ENCODE measurements around the gene CSF1R.

The CSF1R gene

DNA sequence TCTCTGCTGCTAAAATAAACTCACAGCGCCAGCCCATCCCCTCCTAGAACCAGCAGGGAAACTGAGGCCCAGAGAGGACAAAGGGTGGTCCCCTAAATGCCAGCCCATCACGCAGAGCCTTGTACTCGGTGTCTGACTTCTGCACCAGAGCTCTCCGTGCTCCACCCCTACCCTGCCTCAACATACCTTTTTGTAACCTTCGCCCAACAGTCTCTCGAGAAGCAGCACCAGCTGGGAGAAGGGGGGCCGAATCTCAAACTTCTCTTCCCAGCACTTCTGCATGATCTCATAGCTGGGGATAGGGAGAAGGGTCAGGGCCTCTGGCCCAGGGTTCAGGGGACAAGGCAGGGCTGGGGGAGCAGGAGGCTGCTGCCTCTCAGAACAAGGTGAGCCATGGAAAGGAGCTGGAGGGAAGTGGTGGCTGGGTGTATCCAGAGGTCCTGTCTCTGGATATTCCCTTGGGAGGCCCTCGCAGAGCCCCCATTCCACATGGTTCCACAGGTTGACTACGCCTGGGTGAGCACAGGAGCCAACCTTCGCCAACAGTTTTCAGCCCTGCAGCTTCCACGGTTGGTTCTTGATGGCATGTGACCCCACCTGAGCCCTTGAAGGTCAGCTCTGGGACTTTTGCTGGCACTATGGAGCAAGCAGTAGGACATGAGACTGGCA, 32.3 kb upstream of the CSF1R start:
- Histone ChIP-seq H3K36me3 (ENCODE audit: control insufficient read depth, insufficient read depth, low read length) (peaks cover 7% of the 10 kb centered on the region), H3K4me1 (ENCODE audit: control insufficient read depth, insufficient read depth, low read length) (no peaks in the 10 kb centered on the region), H3K27me3 (ENCODE audit: control insufficient read depth, insufficient read depth, low read length) (no peaks in the 10 kb centered on the region), H3K27ac (ENCODE audit: low read depth, low read length) (no peak overlapping the region), H3K4me3 (ENCODE audit: low read length) (no peak overlapping the region), H3K9ac (ENCODE audit: low read length) (no peak overlapping the region)

DNA sequence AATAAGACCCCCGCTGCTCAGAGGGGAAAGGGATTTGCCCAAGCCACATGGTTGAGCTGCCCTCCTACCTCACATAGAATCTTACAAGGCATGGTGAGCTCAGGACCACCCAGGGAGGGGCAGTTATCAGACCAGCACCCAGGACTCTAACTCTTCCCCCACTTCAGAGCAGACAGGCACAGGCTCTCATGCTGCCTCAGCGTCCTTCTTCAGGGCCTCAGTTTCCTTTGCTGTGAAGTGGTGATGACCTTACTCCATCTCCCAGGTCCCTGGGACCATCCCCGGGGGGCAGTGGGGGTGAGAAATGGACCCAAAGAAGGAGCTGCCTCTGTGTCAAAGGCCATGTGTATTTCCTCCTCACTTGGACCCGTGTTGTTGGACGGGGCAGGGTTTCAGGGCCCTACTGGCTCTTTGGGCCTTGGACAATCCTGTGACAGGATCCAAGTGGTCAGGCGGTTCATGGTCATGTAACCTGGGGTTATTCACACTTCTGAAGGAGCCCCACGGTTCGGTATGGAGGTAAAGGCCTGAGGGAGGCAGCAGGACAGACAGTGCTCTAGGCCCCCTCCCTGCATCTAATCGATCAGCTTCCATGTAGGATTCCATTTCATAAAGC, 31.7 kb upstream of the CSF1R start:
- peaks cover 7% of the 10 kb centered on the region for H3K36me3 ChIP-seq (ENCODE audit: control insufficient read depth, insufficient read depth, low read length)
- no peak overlapping the region for H3K9ac ChIP-seq (ENCODE audit: low read length)
- H3K4me3 ChIP-seq (ENCODE audit: low read length) = no peak overlapping the region
- no peaks in the 10 kb centered on the region for H3K27me3 ChIP-seq (ENCODE audit: control insufficient read depth, insufficient read depth, low read length)
- H3K27ac ChIP-seq (ENCODE audit: low read depth, low read length) = no peak overlapping the region
- no peaks in the 10 kb centered on the region for H3K4me1 ChIP-seq (ENCODE audit: control insufficient read depth, insufficient read depth, low read length)

DNA sequence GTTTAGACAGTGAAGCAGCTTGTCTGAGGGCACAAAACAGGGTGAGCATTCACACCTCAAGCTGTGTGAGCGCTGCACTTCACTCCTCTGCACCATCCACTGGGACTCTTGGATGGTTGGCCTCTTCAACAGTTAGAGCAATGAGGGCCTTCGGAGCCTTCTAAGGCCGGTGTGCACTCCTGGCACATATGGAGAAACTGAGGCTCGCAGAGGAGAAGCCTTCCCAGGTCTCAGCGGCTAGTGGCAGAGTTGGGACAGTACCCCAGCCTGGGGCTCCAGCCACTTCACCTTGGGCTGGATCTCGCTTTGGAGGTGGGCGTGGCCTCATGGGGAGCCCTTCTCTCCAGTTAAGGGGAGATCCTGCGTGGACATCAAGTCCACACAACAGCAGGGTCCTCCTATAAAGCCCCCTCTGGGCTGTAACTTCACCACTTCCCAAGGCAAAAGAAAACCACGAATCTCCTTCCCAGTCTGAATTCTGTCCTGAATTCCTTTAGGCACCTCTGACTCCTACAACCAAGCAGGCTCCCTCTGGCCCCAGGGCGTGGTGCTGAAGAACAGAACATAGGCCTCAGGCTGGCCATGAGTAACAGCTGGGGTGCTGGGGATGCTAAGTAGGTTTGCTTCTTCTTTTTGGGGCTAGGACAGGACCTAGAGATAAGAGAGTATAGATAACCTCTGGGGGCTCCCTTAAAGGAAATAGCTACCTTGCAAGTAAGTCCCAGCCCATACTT, 30.5 kb upstream of the CSF1R start:
- Histone ChIP-seq H3K27ac (ENCODE audit: low read depth, low read length) (no peak overlapping the region), H3K4me1 (ENCODE audit: control insufficient read depth, insufficient read depth, low read length) (no peaks in the 10 kb centered on the region), H3K9ac (ENCODE audit: low read length) (no peak overlapping the region), H3K27me3 (ENCODE audit: control insufficient read depth, insufficient read depth, low read length) (no peaks in the 10 kb centered on the region), H3K4me3 (ENCODE audit: low read length) (no peak overlapping the region), H3K36me3 (ENCODE audit: control insufficient read depth, insufficient read depth, low read length) (peaks cover 7% of the 10 kb centered on the region)

DNA sequence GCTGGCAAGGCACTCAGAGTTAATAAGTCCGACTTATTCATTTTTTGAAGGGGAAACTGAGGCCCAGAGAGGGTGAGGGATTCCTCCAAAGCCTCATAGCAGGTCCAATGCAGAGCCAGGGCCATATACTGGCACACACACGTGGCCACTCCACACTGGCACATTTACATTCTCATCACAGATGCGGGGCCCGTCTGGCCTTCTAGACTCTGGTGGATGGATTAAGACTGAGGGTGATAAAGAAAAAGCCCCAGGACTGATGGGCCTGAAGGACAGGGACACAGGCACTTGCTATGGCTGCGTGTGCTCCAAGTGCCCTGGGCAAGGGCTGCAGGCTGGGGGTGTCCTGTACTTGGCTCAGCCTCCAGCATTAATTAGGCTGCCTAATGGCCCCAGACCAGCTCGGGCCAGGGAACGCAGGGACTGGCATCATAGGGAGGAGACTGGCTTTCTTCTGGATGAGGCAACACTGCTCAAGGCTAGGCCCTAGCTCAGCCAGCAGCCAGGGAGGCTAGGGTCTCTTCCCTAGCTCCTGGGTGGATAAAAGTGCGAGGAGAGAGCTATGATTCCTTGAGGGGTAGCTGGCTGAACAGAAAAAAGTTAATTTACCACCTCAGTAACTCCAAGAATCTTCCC, 28.5 kb upstream of the CSF1R start:
- no peak overlapping the region for H3K27ac ChIP-seq (ENCODE audit: low read depth, low read length)
- no peaks in the 10 kb centered on the region for H3K4me1 ChIP-seq (ENCODE audit: control insufficient read depth, insufficient read depth, low read length)
- no peaks in the 10 kb centered on the region for H3K27me3 ChIP-seq (ENCODE audit: control insufficient read depth, insufficient read depth, low read length)
- H3K9ac ChIP-seq (ENCODE audit: low read length) = no peak overlapping the region
- H3K4me3 ChIP-seq (ENCODE audit: low read length) = no peak overlapping the region
- H3K36me3 ChIP-seq (ENCODE audit: control insufficient read depth, insufficient read depth, low read length) = peaks cover 5% of the 10 kb centered on the region

DNA sequence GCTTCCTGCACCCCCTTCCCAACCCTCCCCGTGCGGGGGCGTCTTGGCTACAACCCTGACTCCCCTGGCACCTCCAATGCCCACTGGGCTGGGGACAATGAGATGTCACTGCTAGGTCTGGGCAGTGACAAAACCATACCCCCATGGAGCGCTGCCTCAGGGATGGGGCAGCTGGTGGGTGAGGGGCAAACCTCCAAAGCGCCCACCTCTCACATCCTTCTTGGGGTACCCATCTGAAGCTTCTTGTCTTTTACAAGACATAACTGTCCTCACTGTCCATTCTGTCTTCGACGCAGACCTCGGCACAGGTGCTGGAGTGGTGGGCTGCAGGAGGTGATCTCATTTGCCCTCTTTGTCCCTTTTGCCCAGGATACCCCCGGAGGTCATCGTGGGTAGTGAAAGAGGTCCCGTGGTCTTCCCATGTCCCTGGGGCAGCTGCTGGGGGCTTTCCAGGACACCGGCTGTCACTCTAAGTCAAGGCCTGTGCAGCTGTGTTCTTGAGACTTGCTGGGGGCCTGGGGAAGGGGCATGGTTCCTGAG, 27.8 kb upstream of the CSF1R start:
- Histone ChIP-seq H3K4me1 (ENCODE audit: control insufficient read depth, insufficient read depth, low read length) (no peaks in the 10 kb centered on the region), H3K27me3 (ENCODE audit: control insufficient read depth, insufficient read depth, low read length) (no peaks in the 10 kb centered on the region), H3K27ac (ENCODE audit: low read depth, low read length) (no peak overlapping the region), H3K9ac (ENCODE audit: low read length) (no peak overlapping the region), H3K4me3 (ENCODE audit: low read length) (no peak overlapping the region), H3K36me3 (ENCODE audit: control insufficient read depth, insufficient read depth, low read length) (peaks cover 2% of the 10 kb centered on the region)

DNA sequence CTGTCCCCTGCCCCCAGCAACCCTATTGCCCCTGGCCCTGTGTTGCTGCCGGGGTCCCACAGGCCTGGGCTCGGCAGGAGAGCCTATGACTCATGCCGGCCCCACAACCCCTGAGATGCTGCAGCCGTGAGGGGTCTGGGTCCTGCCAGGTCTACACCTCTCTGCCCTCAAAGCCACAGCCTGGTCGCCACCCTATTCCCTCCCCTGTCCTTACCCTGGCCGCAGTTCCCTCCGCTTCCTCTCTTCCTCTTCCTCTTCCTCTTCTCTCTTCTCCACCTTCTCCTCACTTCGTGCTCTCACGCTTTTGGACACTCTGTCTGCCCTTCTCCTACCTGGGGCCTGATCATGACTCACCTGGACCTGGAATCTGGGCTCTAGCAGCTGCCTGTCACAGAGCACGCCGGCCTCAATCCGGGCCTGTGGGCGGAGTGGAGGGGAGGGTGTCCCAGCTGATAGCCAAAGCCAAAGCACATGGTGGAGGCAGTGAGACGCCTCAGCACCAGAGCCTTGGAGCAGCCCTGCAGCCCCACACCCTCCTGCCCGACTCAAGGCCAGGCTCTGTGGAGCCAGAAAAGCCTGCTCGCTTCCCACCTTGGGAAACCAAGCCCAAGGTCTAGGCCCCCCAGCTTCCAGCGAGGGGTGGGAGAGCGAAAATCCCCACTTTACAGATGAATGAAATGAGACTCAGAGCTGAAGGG, 26.8 kb upstream of the CSF1R start:
- Histone ChIP-seq H3K27me3 (ENCODE audit: control insufficient read depth, insufficient read depth, low read length) (no peaks in the 10 kb centered on the region), H3K4me1 (ENCODE audit: control insufficient read depth, insufficient read depth, low read length) (no peaks in the 10 kb centered on the region), H3K36me3 (ENCODE audit: control insufficient read depth, insufficient read depth, low read length) (peaks cover 2% of the 10 kb centered on the region), H3K9ac (ENCODE audit: low read length) (no peak overlapping the region), H3K4me3 (ENCODE audit: low read length) (no peak overlapping the region), H3K27ac (ENCODE audit: low read depth, low read length) (no peak overlapping the region)

DNA sequence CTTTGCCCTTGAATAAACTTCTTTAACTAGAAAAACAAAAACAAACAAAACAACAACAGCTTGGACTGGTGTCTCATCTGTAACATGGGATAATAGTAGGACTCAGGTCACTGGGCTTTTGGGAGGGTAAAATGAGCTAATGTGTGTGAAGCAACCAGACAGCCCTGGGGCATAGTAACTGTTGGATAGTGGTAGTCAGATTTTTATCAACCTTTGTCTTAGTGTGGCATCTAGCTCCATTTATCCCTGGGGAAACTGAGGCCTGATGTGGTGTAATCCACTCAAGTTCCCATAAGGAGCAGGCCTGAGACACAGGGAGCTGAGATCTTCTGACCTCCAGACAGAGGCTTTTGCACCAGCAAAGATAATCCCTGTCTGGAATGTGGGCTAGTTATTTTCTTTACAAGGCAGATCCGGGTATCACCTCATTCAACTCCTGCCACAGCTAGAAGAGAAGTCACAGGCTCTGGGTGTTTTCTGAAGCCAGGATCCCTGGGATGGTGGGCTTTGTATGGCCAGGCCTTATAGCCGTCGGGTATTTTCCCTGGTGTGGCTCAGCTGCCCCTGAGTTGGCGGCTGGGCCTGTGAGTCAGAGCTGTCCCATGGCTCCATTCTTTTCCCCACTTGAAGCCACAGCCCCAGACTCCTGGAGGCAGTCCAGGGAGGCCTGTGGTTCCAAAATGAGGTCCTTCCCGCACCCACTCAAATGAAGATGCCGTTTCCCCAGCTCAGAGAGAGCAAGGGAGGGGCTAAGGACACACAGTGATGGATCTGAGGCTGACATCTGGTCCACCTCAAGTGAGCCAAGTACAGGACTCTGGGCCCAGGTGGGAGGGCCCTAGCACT, 26.1 kb upstream of the CSF1R start:
- Histone ChIP-seq H3K4me1 (ENCODE audit: control insufficient read depth, insufficient read depth, low read length) (no peaks in the 10 kb centered on the region), H3K36me3 (ENCODE audit: control insufficient read depth, insufficient read depth, low read length) (peaks cover 2% of the 10 kb centered on the region), H3K4me3 (ENCODE audit: low read length) (no peak overlapping the region), H3K27ac (ENCODE audit: low read depth, low read length) (no peak overlapping the region), H3K27me3 (ENCODE audit: control insufficient read depth, insufficient read depth, low read length) (no peaks in the 10 kb centered on the region), H3K9ac (ENCODE audit: low read length) (no peak overlapping the region)

DNA sequence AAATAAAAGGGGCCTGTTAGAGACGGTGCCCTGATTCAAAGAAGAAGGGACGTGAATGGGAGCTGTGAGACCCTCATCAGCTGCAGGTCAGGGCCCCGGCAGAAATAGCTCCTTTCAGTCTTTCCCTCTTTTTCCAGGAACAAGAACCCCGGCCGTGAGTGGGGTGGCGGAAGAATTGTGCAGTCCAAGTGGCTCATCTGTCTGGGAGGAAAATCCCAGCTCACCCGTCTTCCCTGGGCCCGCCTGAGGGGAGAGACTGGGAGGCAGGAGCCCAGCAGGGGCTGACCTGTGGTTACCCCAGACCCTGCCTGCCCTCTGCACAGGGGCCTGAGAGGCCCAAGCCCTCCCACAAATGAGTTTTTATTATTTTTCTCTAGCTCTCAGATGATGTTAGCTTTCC, 24.8 kb upstream of the CSF1R start:
- Histone ChIP-seq H3K4me3 (ENCODE audit: low read length) (no peak overlapping the region), H3K9ac (ENCODE audit: low read length) (no peak overlapping the region), H3K27ac (ENCODE audit: low read depth, low read length) (no peak overlapping the region), H3K27me3 (ENCODE audit: control insufficient read depth, insufficient read depth, low read length) (no peaks in the 10 kb centered on the region), H3K36me3 (ENCODE audit: control insufficient read depth, insufficient read depth, low read length) (peaks cover 2% of the 10 kb centered on the region), H3K4me1 (ENCODE audit: control insufficient read depth, insufficient read depth, low read length) (no peaks in the 10 kb centered on the region)

DNA sequence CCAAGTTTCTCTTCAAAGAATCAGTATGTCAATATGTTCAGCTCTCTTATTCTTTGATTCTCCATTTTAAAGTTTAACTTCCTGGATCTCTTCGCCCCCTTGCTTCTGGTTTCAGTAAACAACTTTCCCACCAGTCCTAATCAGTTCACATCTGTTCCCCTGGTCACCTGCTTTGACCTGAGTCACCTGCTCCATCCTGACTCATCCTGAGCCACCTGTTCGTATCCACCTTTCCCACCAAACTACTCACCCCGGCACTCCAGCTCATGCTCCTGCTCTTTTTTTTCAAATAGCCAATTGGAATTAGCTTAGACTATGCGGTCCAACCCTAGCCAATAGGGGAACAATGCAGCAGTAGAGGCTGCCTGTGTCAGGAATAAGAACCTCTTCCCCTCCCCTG, 23.6 kb upstream of the CSF1R start:
- Histone ChIP-seq H3K4me1 (ENCODE audit: control insufficient read depth, insufficient read depth, low read length) (no peaks in the 10 kb centered on the region), H3K27me3 (ENCODE audit: control insufficient read depth, insufficient read depth, low read length) (no peaks in the 10 kb centered on the region), H3K36me3 (ENCODE audit: control insufficient read depth, insufficient read depth, low read length) (peaks cover under 1% of the 10 kb centered on the region), H3K4me3 (ENCODE audit: low read length) (no peak overlapping the region), H3K27ac (ENCODE audit: low read depth, low read length) (no peak overlapping the region), H3K9ac (ENCODE audit: low read length) (no peak overlapping the region)

DNA sequence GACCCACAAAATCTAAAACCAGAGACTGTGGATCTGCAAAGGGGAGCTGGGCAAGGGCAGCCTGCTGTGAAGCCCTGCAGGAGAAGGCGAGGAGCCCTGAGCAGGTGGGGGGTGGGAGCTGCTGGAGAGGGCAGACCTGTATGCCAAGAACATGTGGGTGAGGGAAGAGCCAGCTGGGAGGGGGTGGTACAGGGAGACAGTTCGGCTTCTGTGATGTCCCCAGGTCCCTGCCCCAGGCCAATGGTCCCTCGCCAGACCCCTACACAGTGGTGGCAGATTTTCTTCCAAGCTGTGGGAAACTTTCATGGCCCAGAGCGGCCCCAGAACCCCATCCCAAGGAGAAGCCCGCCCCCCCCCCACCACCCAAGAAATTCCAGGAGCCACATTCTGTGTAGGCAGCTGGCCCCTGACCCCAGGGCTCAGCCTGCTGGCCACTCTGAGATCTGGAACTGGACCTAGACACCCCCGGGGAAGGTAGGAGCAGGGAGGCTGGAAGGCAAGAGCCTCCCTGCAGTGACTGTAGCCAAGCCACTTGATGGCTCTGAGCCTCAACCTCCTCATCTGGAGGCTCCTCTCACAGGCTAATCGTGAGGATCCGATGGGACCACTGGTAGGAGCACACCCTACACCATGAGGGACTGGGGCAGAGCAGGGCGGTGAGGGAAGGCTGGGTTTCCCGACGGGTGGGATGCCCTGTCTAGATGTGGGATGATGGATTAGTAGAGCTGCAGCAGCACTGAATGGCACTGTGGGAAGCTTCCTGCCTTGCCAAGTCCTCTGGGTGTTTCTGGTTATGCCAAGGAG, 22.6 kb upstream of the CSF1R start:
- no peak overlapping the region for H3K9ac ChIP-seq (ENCODE audit: low read length)
- no peaks in the 10 kb centered on the region for H3K36me3 ChIP-seq (ENCODE audit: control insufficient read depth, insufficient read depth, low read length)
- no peak overlapping the region for H3K27ac ChIP-seq (ENCODE audit: low read depth, low read length)
- H3K4me3 ChIP-seq (ENCODE audit: low read length) = no peak overlapping the region
- no peaks in the 10 kb centered on the region for H3K27me3 ChIP-seq (ENCODE audit: control insufficient read depth, insufficient read depth, low read length)
- H3K4me1 ChIP-seq (ENCODE audit: control insufficient read depth, insufficient read depth, low read length) = no peaks in the 10 kb centered on the region

DNA sequence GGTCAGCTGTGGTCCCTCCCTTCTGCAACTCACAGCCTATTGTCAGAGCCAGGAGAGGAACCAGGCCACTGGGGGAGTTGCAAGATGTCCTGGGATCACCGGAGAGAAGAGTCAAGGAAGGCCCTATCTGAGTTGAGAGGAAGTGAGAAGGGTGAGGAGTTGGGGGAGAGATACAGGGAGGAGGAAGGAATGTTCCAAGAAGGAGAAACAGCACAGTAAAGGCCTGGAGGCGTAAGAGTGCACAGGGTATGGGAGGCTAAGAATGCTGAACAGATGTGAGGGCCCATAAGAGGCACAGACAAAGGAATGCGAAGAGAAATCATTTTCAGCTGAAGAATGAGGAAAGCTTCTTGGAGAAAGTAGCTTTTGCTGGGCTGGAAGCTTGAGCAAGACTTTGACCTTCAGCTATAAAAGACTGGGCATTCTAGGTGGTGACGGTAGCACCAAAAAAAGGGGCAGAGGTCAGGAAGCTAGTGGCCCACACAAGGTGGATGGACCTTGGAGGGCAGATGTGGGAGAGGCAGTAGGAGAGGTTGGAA, 21.6 kb upstream of the CSF1R start:
- no peak overlapping the region for H3K27ac ChIP-seq (ENCODE audit: low read depth, low read length)
- no peaks in the 10 kb centered on the region for H3K4me1 ChIP-seq (ENCODE audit: control insufficient read depth, insufficient read depth, low read length)
- no peak overlapping the region for H3K4me3 ChIP-seq (ENCODE audit: low read length)
- no peaks in the 10 kb centered on the region for H3K27me3 ChIP-seq (ENCODE audit: control insufficient read depth, insufficient read depth, low read length)
- H3K36me3 ChIP-seq (ENCODE audit: control insufficient read depth, insufficient read depth, low read length) = no peaks in the 10 kb centered on the region
- no peak overlapping the region for H3K9ac ChIP-seq (ENCODE audit: low read length)

Data from rectal smooth muscle tissue (tissue), 1 donor.